ENCODE data around the gene AHCYL1.
A peak's percentile ranks its signal among the peaks of the same experiment; 100 is the strongest.

DNA sequence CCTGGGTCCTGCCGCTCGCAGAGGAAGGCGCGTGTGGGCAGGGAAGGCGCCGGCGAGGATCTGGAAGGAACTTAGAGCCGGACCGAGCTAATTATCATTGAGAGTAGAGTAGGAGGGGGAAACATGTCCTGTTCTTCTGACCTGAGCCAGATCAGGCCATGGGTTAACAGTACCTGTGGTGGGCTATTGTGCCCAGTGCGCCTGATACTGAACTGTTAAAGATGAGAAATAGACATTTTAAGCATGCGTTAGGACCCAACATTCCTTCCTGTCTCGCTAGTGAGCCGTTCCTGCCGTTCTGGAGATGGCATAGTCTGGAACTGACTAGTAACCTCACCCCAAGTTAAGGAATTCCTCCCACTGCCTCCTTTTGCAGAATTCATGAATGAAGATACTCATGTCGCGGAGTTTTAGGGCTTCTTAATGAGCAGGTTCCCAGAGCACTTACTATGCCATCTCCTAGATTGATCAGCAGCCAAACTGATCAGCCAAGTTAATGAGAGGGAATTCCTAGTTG is 50.7 kb downstream of the AHCYL1 start:
- TF ChIP-seq, protein P1, sequence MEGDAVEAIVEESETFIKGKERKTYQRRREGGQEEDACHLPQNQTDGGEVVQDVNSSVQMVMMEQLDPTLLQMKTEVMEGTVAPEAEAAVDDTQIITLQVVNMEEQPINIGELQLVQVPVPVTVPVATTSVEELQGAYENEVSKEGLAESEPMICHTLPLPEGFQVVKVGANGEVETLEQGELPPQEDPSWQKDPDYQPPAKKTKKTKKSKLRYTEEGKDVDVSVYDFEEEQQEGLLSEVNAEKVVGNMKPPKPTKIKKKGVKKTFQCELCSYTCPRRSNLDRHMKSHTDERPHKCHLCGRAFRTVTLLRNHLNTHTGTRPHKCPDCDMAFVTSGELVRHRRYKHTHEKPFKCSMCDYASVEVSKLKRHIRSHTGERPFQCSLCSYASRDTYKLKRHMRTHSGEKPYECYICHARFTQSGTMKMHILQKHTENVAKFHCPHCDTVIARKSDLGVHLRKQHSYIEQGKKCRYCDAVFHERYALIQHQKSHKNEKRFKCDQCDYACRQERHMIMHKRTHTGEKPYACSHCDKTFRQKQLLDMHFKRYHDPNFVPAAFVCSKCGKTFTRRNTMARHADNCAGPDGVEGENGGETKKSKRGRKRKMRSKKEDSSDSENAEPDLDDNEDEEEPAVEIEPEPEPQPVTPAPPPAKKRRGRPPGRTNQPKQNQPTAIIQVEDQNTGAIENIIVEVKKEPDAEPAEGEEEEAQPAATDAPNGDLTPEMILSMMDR (IDR thresholded peaks at IDR 0.05; ENCODE audit: insufficient read depth, low read length): no peak
- TF ChIP-seq SPI1 (IDR thresholded peaks at IDR 0.05; ENCODE audit: borderline replicate concordance, low read depth): peak; percentile 21; the same call in 1 of the 2 replicates
- TF ChIP-seq, protein P2, sequence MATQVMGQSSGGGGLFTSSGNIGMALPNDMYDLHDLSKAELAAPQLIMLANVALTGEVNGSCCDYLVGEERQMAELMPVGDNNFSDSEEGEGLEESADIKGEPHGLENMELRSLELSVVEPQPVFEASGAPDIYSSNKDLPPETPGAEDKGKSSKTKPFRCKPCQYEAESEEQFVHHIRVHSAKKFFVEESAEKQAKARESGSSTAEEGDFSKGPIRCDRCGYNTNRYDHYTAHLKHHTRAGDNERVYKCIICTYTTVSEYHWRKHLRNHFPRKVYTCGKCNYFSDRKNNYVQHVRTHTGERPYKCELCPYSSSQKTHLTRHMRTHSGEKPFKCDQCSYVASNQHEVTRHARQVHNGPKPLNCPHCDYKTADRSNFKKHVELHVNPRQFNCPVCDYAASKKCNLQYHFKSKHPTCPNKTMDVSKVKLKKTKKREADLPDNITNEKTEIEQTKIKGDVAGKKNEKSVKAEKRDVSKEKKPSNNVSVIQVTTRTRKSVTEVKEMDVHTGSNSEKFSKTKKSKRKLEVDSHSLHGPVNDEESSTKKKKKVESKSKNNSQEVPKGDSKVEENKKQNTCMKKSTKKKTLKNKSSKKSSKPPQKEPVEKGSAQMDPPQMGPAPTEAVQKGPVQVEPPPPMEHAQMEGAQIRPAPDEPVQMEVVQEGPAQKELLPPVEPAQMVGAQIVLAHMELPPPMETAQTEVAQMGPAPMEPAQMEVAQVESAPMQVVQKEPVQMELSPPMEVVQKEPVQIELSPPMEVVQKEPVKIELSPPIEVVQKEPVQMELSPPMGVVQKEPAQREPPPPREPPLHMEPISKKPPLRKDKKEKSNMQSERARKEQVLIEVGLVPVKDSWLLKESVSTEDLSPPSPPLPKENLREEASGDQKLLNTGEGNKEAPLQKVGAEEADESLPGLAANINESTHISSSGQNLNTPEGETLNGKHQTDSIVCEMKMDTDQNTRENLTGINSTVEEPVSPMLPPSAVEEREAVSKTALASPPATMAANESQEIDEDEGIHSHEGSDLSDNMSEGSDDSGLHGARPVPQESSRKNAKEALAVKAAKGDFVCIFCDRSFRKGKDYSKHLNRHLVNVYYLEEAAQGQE (IDR thresholded peaks at IDR 0.05; ENCODE audit: insufficient replicate concordance, low read depth): no peak
